IPS-20b (cell line): ENCODE data around the gene CPO.

Source experiments
- H3K27ac ChIP-seq: one replicate; pipeline ENCODE4 v1.5.1; 2013; ENCODE audit warnings: low read length
- H3K27me3 ChIP-seq: 2 replicates; pipeline ENCODE4 v1.6.1; 2013; ENCODE audit warnings: mild to moderate bottlenecking, low read length, inconsistent platforms; ENCODE audit not compliant: insufficient read depth
- H3K36me3 ChIP-seq: 2 replicates; pipeline ENCODE4 v1.6.1; 2013; ENCODE audit warnings: low read depth, mild to moderate bottlenecking, inconsistent platforms, low read length, moderate library complexity; ENCODE audit not compliant: insufficient read depth
- H3K4me1 ChIP-seq: 2 replicates; pipeline ENCODE4 v1.6.1; 2013; ENCODE audit warnings: mild to moderate bottlenecking, control low read depth, inconsistent platforms, low read length, moderate library complexity; ENCODE audit not compliant: insufficient read depth
- H3K4me3 ChIP-seq: 2 replicates; pipeline ENCODE4 v1.5.1; 2013; ENCODE audit warnings: mild to moderate bottlenecking, low read length, inconsistent platforms
- H3K9ac ChIP-seq: 2 replicates; pipeline ENCODE4 v1.6.1; 2013; ENCODE audit warnings: low read depth, mild to moderate bottlenecking, inconsistent platforms, low read length, moderate library complexity
- H3K9me3 ChIP-seq: 2 replicates; pipeline ENCODE4 v1.6.1; 2013; ENCODE audit warnings: mild to moderate bottlenecking, low read depth, low read length, inconsistent platforms; ENCODE audit not compliant: insufficient read depth

Gene CPO, protein sequence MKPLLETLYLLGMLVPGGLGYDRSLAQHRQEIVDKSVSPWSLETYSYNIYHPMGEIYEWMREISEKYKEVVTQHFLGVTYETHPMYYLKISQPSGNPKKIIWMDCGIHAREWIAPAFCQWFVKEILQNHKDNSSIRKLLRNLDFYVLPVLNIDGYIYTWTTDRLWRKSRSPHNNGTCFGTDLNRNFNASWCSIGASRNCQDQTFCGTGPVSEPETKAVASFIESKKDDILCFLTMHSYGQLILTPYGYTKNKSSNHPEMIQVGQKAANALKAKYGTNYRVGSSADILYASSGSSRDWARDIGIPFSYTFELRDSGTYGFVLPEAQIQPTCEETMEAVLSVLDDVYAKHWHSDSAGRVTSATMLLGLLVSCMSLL

GRCh38 chr2:206939340-206939739 lies at the start of gene CPO:
CPO (plus strand) TSS chr2:206939518; CDS start chr2:206939600, 82 bp downstream.
- no peaks in the 10 kb centered on the region for H3K27me3 ChIP-seq
- no peaks in the 10 kb centered on the region for H3K36me3 ChIP-seq
- H3K27ac ChIP-seq = no peak within 1 kb of the TSS
- no peak within 1 kb of the TSS for H3K4me3 ChIP-seq
- H3K9me3 ChIP-seq = no peaks in the 10 kb centered on the region
- peaks cover 13% of the 10 kb centered on the region for H3K4me1 ChIP-seq
- no peak within 1 kb of the TSS for H3K9ac ChIP-seq

DNA sequence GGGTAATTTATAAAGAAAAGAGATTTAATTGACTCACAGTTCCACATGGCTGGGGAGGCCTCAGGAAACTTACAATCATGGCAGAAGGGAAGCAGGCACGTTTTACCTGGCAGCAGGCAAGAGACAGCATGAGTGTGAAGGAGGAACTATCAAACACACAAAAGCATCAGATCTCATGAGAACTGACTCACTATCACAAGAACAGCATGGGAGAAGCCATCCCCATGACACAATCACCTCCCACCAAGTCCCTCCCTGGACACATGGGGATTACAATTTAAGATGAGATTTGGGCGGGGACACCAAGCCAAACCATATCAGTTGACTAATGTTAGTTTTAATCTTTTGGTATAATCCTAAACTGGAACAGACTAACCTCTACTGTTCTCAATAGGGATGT lies 49.1 kb upstream of the CPO start:
- Histone ChIP-seq H3K9ac (no peak overlapping the region), H3K9me3 (no peaks in the 10 kb centered on the region), H3K4me3 (no peak overlapping the region), H3K27me3 (no peaks in the 10 kb centered on the region), H3K27ac (no peak overlapping the region), H3K4me1 (no peaks in the 10 kb centered on the region), H3K36me3 (no peaks in the 10 kb centered on the region)

- no peak overlapping the region for H3K9ac ChIP-seq
- no peak overlapping the region for H3K4me3 ChIP-seq
- no peaks in the 10 kb centered on the region for H3K4me1 ChIP-seq
- no peaks in the 10 kb centered on the region for H3K27me3 ChIP-seq
- H3K9me3 ChIP-seq = no peaks in the 10 kb centered on the region
- no peak overlapping the region for H3K27ac ChIP-seq
- no peaks in the 10 kb centered on the region for H3K36me3 ChIP-seq
These were observed 48.4 kb upstream of the CPO start for GRCh38 chr2:206890926-206891325.

- no peaks in the 10 kb centered on the region for H3K27me3 ChIP-seq
- no peaks in the 10 kb centered on the region for H3K9me3 ChIP-seq
- no peak overlapping the region for H3K9ac ChIP-seq
- H3K4me3 ChIP-seq = no peak overlapping the region
- H3K36me3 ChIP-seq = no peaks in the 10 kb centered on the region
- peaks cover 9% of the 10 kb centered on the region for H3K4me1 ChIP-seq
- H3K27ac ChIP-seq = no peak overlapping the region
These were observed 24.2 kb upstream of the CPO start for GRCh38 chr2:206915121-206915520.

- H3K4me3 ChIP-seq = no peak overlapping the region
- H3K9me3 ChIP-seq = no peaks in the 10 kb centered on the region
- H3K9ac ChIP-seq = no peak overlapping the region
- no peak overlapping the region for H3K27ac ChIP-seq
- H3K4me1 ChIP-seq = peaks cover 9% of the 10 kb centered on the region
- no peaks in the 10 kb centered on the region for H3K36me3 ChIP-seq
- no peaks in the 10 kb centered on the region for H3K27me3 ChIP-seq
These were observed 21.1 kb upstream of the CPO start for GRCh38 chr2:206918263-206918662.

- Histone ChIP-seq H3K36me3 (no peaks in the 10 kb centered on the region), H3K4me3 (no peak overlapping the region), H3K9ac (no peak overlapping the region), H3K9me3 (no peaks in the 10 kb centered on the region), H3K27ac (no peak overlapping the region), H3K27me3 (no peaks in the 10 kb centered on the region), H3K4me1 (peaks cover 9% of the 10 kb centered on the region)
These were observed 19.0 kb upstream of the CPO start for GRCh38 chr2:206920310-206920709.

DNA sequence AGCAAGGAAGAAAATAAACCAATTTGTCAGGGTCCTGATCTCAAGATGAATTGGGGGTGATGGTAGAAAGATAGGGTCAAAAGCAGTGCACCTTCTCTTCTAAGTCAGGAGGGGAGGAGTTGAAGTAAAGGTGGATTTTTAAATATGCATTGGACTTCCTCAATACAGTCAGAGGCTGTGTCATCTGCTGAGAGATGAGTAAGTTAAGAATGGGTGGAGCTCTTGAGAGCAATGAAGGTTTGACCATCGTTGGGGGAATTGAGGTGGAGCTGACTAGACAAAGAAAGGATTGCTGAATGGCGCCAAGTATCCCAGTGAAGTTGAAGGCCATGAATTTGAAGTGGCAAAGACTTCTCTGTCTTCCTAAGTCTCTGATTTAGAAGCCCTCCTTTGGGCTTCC lies 18.4 kb upstream of the CPO start:
- Histone ChIP-seq H3K4me3 (no peak overlapping the region), H3K9me3 (no peaks in the 10 kb centered on the region), H3K27ac (no peak overlapping the region), H3K9ac (no peak overlapping the region), H3K27me3 (no peaks in the 10 kb centered on the region), H3K4me1 (peaks cover 9% of the 10 kb centered on the region), H3K36me3 (no peaks in the 10 kb centered on the region)

- peaks cover 9% of the 10 kb centered on the region for H3K4me1 ChIP-seq
- H3K36me3 ChIP-seq = no peaks in the 10 kb centered on the region
- H3K4me3 ChIP-seq = no peak overlapping the region
- H3K27me3 ChIP-seq = no peaks in the 10 kb centered on the region
- no peak overlapping the region for H3K27ac ChIP-seq
- no peak overlapping the region for H3K9ac ChIP-seq
- H3K9me3 ChIP-seq = no peaks in the 10 kb centered on the region
These were observed 17.8 kb upstream of the CPO start for GRCh38 chr2:206921529-206921928.

DNA sequence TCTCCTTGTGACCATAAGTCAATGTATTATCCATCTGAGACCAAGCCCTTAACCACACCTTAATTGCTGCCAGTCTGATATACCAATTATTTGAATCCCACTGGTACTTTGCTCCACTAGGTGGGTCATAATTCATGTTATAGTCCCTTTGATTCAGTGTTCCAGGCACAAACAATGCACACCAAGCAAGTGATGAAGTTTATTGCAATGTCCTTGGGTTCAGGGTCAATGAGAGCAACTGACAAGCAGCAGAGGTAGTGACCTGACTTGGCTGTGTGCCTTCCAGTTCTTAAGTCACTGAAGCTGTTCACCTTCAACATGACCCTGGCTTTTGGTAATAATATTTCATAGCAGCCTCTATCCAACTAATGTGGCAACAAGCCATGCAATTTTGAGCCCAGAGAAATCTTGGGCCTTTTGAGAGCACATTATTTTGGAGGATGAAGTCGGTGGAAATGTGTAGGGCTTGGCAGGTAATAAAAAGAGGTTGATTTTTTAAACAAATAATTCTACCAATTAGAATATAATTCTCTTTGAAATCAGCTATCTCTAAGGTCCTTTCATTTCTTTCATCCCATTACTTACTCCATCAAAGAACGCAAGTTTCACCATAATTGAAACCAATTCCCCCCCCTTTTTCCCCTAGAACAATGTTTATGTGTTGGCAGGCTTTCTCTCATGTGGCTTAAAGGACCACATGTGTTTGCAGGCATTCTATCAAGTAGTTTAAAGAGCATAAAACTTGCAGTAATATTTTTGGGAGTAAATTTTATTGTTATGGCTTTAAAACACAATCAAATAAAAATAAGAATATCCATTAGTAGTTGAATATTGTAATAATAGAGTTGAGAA lies 3.1 kb upstream of the CPO start:
- Histone ChIP-seq H3K36me3 (no peaks in the 10 kb centered on the region), H3K9me3 (no peaks in the 10 kb centered on the region), H3K9ac (no peak overlapping the region), H3K27me3 (no peaks in the 10 kb centered on the region), H3K4me1 (no peaks in the 10 kb centered on the region), H3K4me3 (no peak overlapping the region), H3K27ac (no peak overlapping the region)

- H3K4me3 ChIP-seq = no peak overlapping the region
- H3K27ac ChIP-seq = no peak overlapping the region
- no peaks in the 10 kb centered on the region for H3K27me3 ChIP-seq
- no peak overlapping the region for H3K9ac ChIP-seq
- H3K36me3 ChIP-seq = no peaks in the 10 kb centered on the region
- no peaks in the 10 kb centered on the region for H3K4me1 ChIP-seq
- H3K9me3 ChIP-seq = no peaks in the 10 kb centered on the region
These were observed 2.5 kb upstream of the CPO start for GRCh38 chr2:206936843-206937230.

DNA sequence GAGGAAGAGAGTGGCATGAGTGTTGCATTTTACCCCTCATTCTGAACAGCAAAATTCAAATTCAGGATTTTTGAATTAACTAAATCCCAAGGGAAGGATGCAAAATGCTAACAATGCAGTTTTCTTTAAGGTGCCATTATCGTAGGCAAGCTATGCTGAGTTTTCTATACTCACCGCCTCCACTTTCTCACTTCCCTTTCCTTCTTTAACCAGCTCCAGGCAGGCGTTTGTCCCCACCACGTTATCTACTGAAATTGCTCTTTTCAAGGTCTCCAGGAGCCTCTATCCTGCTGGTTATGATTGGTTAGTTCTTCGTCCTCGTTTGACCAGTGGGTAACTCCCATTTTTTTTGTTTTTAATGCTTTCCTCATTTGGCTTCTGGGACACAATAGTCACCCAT lies 1.8 kb upstream of the CPO start:
- no peaks in the 10 kb centered on the region for H3K27me3 ChIP-seq
- H3K4me1 ChIP-seq = peaks cover 2% of the 10 kb centered on the region; the same call in 1 of the 2 replicates
- no peak overlapping the region for H3K27ac ChIP-seq
- H3K36me3 ChIP-seq = no peaks in the 10 kb centered on the region
- H3K4me3 ChIP-seq = no peak overlapping the region
- no peaks in the 10 kb centered on the region for H3K9me3 ChIP-seq
- no peak overlapping the region for H3K9ac ChIP-seq

- Histone ChIP-seq H3K9me3 (no peaks in the 10 kb centered on the region), H3K27me3 (no peaks in the 10 kb centered on the region), H3K36me3 (no peaks in the 10 kb centered on the region), H3K4me1 (peaks cover 13% of the 10 kb centered on the region), H3K9ac (no peak overlapping the region), H3K4me3 (no peak overlapping the region), H3K27ac (no peak overlapping the region)
These were observed 1.2 kb downstream of the CPO start for GRCh38 chr2:206940546-206940945.
